HG03064 (cell line): Measurements from ENCODE around the gene CCDC91.
"Not testable (repeated sequence)": the region's sequence is repeated elsewhere in the genome, so short reads cannot be mapped to it uniquely, and the experiment has no call there.

Experiments used
- ATAC-seq: cut with Tn5 transposase; IDR thresholded peaks from one replicate; pipeline ENCODE4 v1.9.1; 2021; ENCODE audit warnings: low read depth; ENCODE audit not compliant: unreplicated experiment

The CCDC91 gene

GRCh38 chr12:28427046-28427445, 236.8 kb downstream of the CCDC91 start:
- no peak for ATAC-seq

DNA sequence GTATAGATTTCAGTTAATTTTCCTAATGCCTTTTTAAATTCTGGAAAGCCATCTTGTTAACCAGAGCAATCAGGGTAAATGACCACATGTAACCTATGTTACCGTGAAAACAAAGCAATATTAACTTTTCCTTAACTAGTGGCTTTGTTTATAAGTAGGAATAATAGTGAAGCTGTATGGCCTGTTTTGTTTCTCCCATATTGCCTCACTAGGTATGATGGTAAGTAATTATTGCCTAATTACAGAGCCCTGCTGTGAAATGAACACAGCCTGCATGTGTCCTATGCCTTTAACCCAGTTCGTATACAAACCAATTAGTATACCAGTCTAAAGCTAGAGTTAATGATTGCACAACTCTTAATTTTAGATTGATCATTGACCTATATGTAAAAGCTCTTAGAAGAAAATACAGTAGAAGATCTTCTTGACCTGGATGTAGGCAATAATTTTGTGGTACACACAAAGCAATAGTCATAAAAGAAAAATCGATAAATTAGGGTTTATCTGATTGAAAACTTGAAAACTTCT, 249.9 kb downstream of the CCDC91 start:
- no peak for ATAC-seq

DNA sequence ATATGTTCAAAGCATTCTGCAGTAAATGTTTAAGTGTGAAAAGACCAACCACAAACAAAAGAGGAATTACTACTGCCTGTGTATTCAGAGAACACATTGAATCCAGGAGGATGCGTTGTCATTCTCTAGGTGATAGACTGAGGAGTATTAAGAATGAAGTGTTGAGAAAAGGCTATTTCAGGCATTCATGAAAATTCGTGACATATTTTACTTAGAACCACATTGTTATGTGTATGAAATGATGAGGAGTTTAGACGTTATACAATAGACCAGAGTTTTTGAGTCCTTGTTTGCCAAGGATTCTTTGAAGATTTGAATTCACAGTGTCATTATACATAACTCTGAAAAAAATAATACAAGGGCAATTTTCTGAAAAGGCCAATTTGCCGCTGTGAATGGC, 251.8 kb downstream of the CCDC91 start:
- ATAC-seq, result no peak

GRCh38 chr12:28443337-28443736, 253.1 kb downstream of the CCDC91 start:
- no peak for ATAC-seq

GRCh38 chr12:28446031-28446430, 255.8 kb downstream of the CCDC91 start:
- no peak for ATAC-seq

DNA sequence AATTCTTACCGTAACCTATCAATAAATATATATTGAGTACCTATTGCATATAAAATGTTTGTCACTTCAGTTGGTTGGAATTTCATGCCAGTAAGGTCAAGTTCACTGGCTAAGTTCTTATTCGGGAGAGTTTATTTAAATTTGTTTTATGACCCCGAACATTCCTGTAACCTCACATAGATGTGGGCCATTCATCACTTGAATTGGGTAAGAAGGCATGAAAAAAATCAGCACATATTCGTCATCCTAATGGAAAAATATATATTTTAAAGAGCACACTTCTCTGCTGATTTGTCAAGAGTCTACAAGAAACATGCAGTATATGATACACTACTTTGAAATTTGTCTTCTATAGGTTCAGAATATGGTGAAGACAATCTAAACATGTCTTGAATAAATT, 263.4 kb downstream of the CCDC91 start:
- ATAC-seq, result no peak

GRCh38 chr12:28456934-28457710, 266.9 kb downstream of the CCDC91 start:
- ATAC-seq, result no peak

DNA sequence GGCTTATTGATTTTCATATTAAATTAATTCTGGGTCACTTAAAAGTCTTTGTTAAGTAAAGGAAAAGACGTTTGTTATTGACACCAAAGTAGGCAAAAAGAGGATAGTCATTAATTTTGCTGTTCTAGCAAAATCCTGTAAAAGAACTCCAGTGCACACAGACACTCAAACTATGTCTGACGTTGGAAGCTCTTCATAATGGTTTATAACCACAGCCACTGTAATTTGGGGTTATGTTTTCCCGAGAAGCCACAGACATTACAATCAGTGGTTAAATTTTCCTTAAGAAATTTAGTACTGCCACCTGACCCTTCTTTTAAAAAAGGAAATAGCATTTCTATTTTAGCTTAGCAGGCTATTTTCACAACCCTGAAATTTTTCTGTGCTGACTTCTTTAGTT, 267.5 kb downstream of the CCDC91 start:
- no peak for ATAC-seq

DNA sequence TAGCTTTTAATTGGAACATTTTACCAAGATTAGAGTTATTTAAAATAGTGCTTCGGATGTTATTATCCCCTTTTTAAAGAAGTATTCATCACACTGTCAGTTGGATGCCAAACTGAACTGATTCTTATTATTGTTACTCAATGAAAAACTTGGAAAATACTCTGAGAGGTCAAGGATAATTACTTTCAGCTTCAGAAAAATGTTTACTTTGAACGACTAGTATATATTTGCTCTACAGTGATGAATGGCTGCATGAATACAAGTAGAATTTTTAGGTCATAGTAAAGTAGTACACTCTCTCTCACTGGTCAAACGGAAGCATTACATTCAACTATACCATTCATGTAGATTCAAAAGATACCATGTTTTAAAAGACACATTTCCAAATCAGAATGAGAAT, 269.2 kb downstream of the CCDC91 start:
- ATAC-seq, result no peak

GRCh38 chr12:28460420-28461130, 270.3 kb downstream of the CCDC91 start:
- ATAC-seq, result peak; percentile 70

DNA sequence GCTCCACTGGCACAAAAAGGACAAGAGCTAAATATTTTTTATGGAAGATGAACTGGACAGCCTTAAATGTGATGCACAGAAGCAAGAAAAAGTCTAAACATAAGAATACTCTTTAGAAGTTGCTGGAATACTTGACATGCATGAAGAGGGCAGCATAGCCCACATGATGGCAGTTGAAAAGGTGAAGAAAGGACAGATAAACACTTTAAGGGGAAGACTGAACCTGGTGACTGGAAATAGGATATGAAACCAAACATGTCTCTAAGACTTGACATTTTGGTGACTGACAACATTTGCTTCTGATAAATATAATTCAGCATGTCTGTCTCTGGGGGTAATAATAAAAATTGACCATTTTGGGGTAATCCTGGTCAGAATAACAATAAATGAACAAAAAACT, 273.1 kb downstream of the CCDC91 start:
- ATAC-seq, result no peak

- not testable (repeated sequence) for ATAC-seq
Measured at GRCh38 chr12:28471762-28472161, 281.5 kb downstream of the CCDC91 start.

GRCh38 chr12:28476206-28476605, 285.9 kb downstream of the CCDC91 start:
- ATAC-seq, result not testable (repeated sequence)

GRCh38 chr12:28479097-28479496, 288.8 kb downstream of the CCDC91 start:
- not testable (repeated sequence) for ATAC-seq

GRCh38 chr12:28479683-28480082, 289.4 kb downstream of the CCDC91 start:
- ATAC-seq, result no peak

- ATAC-seq, result no peak
Measured at GRCh38 chr12:28484156-28484555, 293.9 kb downstream of the CCDC91 start.

DNA sequence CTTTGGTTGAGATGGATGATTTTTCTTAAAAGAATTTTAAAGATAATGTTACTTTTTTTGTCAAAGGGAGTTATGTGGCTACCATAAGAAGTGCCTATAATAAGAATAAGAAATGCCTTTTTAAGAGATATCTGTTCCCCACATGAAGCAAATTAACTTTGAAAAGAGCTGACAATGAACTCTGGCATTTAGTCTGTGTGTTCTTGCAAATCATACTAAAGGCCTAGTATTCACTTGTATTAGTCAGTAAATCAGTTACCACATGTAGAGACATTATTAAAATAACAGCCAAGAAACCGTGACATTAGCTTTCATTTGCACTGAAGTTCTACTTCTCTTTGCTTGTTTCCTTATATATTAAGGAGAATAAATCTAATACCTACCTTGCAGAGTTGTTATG, 296.3 kb downstream of the CCDC91 start:
- no peak for ATAC-seq

GRCh38 chr12:28489246-28489645, 299.0 kb downstream of the CCDC91 start:
- no peak for ATAC-seq

DNA sequence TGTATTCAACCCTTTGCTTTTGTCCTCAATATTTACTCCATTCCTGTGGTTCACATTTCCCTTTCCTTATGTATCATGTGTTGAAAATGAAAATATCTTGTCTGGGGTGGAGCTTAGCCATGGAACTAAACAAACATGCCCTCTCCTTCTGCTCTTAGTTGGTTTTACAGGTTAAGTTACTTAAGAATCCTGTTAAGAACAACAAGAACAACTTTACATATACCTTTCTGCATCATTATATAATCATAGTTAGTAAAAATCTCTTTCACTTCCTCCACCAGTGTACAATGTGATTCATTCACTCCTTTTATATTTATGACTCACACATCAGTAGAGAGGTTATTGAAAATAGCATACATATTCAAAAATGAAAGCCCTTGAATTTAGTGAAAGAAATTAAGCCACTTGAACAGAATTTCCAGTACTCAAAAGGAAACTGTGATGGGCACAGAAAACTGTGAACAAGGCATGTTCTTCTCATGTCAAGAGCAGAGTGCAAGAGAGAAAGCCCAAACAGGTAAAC, 307.7 kb downstream of the CCDC91 start:
- ATAC-seq, result peak; percentile 93

- no peak for ATAC-seq
Measured at GRCh38 chr12:28498850-28499249, 308.6 kb downstream of the CCDC91 start.

- no peak for ATAC-seq
Measured at GRCh38 chr12:28500373-28501024, 310.2 kb downstream of the CCDC91 start.
